Left renal cortex interstitium (tissue), 4 donors: ENCODE data around the gene LPAR1. TPM values are rescaled to one million over a fixed set of nuclear protein-coding genes. Genes with fewer than 3 reads are reported as not detected.

Experiments
- DNase-seq, 4 donors: peaks; one replicate each; pipeline ENCODE4 v3.0.0-alpha.2; 2013; ENCODE audit warnings: low read depth in 4 of 4, low spot score in 2 of 4, missing footprints in 1 of 4
- polyA plus RNA-seq, 4 donors: library from polyadenylated mRNA; unstranded; fragments of 120-200 nt; gene quantifications; one replicate each; pipeline ENCODE4 v1.2.1, GENCODE V29; 2013; ENCODE audit not compliant: insufficient read length in 4 of 4

The LPAR1 gene
- polyA plus RNA-seq, 4 donors = 22.9 to 33.1 (median 27.3) TPM

DNA sequence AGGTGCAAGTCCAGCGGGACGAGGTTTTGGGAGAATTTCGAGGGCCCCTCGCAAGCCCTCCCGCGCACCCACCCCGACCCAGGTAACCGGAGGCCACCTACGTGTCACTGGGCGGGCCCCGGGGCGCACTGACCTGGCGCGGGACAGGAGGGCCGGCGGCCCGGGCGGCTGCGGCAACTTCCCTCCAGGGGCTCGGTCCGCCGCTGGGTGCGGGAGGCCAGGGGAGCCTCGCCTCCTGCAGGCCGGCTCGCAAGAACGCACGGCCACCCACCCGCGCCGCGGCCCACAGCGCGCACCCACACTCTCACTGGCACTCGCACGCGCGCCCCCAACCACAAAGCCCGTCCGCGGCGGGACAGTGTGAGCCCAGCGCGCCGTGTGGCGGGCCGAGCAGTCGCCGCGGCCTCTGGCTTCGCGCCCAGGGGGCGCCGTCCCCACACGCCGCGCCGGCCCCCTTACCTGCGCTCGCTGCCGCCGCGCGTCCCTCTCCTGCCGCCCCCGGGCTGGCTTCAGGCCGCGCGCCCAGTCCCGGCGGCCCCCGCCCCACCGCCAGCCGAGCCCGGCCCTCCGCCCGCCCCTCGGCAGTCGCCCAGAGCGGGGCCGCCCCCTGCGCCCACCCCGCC lies 451 bp downstream of the LPAR1 start:
- DNase-seq = peak in 2 of 4 donors; percentile 45 to 52

DNA sequence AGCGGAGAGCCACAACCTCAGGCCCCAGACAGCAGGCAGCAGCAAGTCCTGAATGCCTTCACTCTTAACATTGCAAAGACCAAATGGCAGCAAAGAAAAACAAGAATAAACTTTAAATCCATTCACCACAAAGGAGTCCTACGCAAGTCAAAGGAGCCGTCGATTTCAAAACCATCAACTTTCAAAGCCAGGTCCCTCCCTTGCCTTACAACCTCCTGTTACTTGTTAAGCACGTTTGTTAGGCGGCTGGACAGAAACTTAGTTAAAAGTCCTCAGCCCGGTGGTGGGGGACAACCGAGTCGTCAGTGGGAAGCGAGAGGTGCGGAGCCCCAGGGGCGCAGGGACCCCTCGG lies 938 bp downstream of the LPAR1 start:
- DNase-seq = peak in 2 of 4 donors; percentile 48 to 68

DNA sequence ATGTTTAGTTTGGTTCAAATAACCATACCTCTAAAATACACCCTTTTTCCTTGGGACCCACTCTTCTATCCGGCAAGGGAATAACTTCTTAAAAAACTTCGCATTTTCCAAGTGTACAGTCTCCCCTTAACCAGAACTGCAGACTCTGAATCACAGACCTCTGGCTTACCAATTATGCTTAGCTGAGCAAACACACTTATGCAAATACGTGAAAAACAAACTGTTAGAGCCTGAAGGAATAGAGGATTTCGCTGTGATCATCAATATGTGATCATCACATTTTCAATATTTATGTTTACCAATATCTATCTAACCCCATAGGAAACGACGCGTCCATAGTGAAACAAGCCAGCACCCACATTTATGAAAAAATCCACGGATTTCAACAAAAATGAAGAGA lies 1.3 kb downstream of the LPAR1 start:
- peak in 2 of 4 donors; percentile 6 to 13 for DNase-seq

DNA sequence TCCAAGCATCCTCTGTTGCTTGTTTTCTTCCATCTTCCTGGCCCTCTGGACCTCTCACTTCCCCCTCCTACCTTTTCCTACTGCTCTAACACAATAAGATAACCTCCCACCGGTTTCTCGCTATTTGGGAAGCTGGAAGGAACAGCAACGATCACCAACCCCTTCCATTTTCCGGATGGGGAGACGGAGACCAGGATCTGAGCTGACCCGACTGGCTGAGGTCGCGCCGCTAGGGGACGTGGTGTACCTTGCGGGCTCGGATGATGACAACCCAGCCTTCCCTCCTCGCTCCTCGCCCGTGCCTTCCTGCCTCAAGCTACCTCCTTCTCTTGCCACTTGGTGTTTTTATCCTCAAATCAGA lies 1.9 kb downstream of the LPAR1 start:
- DNase-seq = peak in 2 of 4 donors; percentile 10 to 19

DNA sequence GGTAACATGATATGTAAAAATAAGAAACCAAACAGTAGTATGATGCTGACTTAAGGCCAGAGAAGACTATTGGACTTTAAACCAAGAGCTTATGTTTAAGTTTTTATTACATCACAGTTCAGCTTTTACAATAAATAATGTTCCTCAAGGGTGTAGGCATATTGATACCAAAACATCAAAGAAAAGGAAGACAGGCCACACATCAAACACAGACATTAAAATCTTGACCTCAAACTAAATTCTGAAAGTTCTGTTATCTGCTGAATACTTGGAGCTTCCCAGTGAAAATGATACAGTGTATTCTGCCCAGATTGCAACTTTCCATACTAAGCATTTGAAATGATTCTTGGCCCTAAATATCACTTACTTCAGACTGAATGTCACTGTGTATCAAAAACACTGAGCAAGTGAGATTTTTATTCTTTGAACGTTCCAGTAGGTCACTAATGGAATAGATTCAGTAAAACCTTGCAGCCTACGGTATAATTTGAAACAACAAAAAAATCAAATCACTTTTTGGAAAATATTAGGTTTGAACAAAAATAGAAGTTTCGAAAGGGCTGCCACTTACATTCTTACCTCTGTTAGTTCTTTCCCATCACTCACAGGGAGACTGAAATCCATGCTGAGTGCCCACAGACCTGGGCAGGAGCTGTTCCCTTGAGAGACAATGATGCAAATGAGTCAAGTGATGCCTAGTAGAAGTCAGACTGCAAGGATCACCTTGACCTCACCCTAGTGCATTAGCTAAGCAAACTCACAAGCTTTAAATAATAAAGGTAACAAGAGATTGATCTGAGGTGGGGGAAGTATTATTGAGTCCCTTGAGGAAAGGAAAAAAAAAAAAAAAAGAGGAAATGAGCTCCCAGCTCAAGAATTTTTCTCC lies 2.5 kb downstream of the LPAR1 start:
- no peak for DNase-seq

DNA sequence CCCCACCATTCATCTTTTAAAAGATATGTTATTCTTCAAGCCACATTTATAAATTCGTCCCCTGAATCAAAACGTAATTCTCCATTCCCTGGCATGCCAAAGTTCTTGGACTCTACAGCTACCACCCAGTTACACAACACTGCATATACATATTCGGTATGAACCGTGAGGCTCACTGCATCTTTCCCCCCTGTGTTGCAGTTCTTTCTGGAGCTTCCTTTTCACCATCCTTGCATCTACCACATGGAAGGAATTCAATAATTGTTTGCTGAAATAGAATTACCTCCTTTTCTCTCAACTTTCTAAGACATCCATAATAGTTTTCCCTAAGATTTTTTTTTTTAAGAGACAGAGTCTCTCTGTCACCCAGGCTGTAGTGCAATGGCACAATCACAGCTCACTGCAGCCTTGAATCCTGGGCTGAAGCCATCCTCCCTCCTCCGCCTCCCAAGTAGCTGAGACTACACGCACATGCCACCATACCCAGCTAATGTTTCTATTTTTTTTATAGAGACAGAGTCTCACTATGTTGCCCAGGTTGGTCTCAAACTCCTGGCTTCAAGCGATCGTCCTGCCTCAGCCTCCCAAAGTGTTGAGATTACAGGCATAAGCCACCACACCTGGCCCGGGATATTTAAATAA lies 3.3 kb downstream of the LPAR1 start:
- no peak for DNase-seq

DNA sequence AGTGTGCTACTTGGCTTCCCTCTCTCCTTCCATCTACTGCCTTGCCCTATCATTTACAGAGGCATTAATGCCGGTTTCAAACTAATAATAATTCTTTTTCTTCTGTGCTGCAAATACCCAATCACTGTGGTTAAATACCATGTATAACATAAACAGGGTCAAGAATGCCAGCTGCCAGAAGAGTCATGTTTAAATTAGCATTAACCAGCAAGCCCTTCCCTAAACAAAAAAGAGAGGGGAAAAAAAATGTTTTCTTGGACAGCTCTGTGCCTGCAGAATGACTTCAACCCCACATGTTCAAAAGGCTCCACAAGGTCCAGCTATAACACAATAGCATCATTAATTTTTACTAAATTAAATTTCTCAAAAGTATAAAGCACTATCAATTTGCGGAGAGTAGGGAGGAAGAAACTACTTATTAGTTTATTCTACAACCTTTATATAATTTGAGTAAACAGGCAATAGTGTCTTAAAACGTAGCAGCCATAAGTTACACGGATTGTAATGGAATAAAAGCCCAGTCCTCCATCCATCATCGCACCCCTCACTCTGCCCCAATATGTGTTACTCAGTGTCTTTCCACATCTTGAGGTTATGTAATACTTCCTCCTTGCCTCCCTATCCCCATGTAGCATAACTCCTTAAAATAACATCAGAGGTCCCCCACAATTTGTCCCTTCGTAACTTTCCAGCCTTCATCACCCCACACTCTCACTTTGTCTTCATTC lies 3.9 kb downstream of the LPAR1 start:
- no peak for DNase-seq

DNA sequence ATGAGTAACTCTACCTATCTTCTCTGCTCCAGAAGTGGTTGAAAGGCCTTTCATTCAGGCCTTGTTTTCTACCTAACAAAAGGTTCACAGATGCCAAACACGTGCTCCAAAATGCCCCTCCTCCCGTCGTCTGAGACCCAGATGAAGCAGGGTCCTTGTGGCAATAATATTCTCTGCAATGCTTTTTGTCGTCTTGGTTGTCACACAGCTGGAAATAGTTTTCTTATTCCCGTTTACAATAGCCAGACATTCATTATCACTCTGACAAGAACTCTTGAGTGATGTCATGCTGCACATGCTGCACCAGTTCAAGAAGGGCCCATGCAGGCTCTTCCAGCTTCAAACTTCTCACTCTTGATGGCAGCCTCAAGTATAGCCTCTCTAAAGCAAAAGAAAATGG lies 7.8 kb downstream of the LPAR1 start:
- no peak for DNase-seq

DNA sequence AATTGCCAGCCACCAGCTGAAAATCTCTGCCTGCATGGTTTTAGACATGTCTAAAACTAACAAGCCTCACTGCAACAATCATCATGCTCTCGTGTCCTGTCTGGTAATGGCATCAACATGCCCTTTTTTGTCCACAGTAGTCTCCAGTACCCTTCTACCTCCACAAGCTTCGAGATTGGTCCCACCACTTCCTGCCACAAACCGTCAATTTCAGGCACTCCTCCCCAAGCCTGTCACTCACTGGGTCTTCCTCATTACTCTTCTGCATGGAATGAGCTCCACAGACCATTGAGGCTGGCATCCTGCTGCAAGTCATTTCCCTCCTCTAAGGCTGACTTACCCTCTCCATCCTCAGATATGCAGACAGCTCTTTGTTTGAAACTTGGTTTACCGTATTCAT lies 9.0 kb downstream of the LPAR1 start:
- no peak for DNase-seq

DNA sequence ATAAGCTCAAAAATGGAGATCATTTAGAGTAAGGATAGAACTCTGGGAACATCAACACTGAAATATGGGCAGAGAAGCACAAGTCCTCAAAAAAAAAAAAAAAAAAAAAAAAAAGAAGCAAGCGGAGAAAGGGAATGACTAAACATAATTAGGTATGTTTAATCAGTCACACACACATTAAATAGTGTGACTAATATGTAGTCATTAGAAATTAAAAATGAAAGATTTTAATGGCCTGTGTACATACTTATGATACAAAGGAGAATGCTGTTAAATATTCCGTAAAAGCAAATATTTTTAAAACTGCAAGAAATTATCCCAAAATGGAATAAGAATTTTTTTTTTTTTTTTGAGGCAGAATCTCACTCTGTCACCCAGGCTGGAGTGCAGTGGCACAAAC lies 10.5 kb downstream of the LPAR1 start:
- no peak for DNase-seq

DNA sequence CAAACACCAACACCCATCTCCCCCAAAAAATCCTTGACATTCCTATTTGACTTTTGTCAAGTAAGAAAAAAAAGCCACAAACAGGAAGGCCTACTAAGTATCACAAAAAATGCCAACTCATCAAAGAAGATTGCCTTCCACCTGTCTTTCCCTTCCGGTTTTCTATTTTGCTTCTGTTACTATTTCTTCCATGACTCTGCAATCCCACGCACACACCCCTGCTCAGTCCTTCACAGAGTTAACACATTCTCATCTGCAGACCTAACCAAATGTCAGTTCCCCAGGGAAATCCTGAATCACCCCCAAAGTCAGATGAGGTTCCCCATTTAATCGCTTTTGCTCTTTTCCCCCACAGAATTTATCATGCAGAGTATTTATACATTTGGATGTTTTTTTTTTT lies 15.1 kb downstream of the LPAR1 start:
- DNase-seq = no peak

DNA sequence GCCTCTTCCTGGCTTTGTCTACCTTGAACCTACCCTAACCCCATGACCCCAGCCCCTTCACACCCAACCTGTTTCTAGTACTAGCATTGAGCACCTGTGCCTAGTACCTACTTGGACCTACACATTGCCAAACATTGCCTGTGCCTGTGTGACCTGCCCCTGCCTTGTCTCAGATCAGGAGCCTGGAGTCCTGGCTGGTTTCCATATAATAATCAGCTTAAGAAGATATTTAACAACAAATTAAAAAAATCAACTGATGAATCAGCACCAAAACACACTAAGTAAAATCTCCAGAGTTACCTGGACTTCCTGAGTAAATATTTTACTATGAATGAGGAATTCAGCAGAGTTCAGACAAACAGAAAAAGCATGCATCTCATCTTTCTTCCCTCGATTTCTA lies 17.7 kb downstream of the LPAR1 start:
- DNase-seq = no peak

DNA sequence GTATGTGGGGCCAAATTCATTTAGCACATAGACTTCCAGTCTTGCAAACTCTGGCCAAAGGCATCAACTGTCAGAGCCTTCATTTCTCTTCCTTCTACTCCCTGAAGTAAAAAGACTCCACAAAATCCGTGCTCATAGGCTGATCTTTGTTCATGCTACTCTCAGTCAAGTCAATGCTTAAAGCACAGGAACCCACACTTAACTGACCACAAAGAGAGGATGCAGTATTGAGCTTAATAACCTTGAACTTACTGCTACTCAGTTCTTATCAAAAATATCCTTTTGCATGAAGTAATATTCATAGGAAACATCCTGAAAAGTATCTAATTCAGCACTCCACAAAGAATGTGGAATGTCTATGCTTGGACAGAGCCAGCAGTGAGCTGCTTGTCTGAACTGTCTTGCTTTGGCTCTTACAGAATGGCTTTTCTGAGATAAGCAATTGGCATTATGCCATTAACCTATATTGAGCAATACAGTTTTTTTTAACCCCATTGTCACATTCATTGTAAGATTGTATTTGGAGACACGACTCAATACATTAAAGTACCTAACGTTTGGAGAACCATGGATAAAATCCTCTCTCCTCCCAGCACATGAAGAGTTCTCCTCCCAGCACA lies 21.7 kb downstream of the LPAR1 start:
- DNase-seq = no peak

DNA sequence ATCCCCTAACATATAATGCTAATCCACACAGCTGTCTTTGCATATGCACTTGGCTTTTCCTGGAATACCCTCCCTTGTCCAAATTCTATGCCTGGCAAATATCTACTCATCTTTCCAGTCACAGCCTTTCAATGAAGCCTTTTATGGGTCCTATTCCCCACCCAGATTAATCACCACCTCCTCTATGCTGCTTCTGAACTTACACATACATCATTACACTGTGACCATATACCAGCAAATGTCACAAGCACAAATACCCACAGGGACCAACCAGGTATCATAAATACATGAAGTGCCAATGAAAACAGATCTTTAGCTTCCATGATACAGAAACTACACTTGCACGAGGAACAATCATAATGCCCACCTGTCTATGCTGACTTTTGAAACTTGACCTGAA lies 22.3 kb downstream of the LPAR1 start:
- DNase-seq = no peak

DNA sequence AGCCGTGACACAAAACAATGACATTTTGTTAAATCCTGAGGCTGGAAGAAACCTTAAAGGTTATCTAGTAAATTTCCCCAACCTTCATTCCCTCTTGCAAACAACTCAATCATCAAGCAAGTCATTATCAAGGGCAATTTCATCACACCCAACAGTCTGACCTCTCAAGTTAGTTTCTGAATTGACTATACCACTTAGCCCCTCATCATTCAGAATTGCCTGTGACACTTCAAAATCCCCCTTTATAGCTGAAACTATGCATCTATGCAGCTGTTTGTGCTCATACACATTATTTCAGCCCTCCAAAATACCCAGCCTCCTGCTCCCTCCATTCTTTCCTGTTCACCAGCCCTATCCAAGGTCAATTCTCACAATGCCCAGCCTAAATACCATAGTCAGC lies 24.6 kb downstream of the LPAR1 start:
- no peak for DNase-seq

DNA sequence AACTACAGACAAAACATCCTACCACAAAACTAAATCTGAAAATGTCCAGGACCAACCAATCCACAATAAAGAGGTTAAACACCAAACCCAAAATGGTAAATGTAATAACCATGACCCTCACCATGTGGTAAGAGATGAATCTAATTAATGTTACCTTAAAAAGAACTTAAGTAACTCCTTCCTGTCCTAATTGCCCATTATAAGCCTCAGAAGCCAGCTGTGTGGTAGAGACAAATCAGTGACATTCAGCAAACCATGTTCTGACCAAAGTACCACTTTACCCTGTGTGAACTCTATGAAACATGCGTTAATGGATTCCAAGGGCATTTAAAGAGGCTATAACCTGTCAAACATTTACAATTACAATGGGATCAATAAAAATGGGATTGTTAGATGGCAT lies 25.0 kb downstream of the LPAR1 start:
- no peak for DNase-seq

DNA sequence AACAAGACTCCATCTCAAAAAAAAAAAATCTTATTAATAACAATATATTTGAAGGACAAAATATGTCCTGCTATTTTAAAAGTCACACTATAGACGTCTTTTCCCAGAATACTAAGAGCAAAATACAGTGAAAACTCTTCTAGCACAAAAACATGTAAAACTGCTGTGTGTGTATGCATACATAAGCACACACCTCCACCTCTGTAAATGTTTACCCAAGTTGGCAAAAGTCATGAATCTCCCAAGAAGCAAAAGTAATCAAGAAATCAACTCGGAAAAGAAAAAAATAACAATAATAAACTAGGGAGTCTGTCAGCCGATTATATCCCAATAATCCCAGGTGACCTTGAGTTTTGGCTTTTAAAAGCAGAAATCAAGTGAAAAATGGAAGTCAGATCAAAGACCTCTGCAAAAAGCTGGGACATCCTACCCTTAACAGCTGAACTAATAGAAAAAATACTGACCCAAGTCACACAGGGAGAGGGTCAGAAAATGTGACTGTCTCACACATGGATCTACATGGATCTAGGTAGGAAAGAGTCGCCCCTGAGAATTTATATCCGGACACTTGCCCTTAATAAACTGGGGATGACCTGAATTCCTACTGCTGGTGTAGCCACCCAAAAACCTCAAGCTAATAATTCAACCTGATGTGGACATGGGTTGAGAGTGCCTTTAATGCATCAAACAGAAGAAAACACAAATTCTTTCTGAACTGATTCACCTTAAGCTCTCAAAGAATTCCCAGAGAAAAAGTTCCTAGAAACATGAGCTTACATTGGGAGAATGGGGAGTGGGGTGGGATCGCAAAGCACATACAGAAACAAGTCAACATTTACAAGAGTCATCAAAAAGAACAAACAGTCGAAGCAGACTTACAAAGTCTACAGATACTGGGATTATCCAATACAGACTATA lies 29.9 kb downstream of the LPAR1 start:
- no peak for DNase-seq

DNA sequence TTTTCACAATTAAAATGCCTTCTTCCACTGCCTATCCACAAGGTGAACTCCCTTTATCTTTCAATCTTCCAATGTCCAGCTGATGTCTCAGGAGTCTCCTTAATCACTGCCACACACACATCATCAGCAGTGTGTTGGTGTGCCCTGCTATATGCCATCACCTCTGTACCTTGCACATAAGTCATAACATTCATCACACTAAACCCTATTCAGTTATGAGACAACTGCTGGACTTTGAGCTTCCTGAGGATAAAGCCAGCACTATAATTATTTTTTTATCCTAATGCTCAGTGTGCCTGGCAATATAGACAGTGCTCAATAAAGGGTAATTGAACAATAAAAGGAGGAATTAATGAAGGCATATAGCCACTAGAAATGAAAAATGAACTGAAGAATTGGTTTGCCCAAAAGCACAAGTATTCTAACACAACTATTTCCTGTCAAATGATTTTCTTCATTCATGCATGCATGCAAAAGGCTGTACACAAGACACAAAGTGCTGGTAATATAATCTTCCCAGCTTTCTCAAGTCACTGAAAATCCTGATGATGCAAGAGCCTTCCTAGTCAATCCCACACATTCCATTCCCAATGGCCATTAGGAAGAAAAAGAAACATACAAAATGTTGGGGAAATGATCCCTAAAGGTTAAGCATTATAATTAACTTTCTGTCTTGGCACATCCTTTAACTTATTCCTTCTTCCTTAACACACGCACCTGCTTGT lies 32.4 kb downstream of the LPAR1 start:
- DNase-seq = no peak

DNA sequence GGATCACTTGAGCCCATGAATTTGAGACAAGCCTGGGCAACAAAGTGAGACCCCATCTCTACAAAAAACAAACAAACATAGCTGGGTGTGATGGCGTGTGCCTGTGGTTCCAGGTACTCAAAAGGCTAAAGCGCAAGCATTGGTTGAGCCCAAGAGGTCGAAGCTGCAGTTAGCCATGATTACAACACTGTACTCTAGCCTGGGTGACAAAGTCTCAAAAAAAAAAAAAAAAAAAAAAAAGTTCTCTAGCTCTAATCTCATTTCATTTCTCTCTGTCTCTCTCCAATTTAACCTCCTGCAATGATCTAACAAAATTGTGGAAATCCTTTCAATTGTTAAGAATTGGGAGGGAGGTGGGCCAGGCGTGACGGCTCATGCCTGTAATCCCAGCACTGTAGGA lies 33.3 kb downstream of the LPAR1 start:
- DNase-seq = no peak
